Upper lobe of right lung (tissue), 1 donor: ENCODE measurements around the gene FGF6. TPM values are rescaled to one million over a fixed set of nuclear protein-coding genes. Genes with fewer than 3 reads are reported as not detected.

Experiments used
- ATAC-seq: fragments of 200-7000 bp; cut with Tn5 transposase; one replicate; pipeline ENCODE4 v1.9.1; 2020; ENCODE audit warnings: mild to moderate bottlenecking, moderate library complexity
- DNase-seq: peaks from one replicate; pipeline ENCODE4 v3.0.0-alpha.2; 2020
- H3K27ac ChIP-seq: fragments of 200-600 bp; one replicate; pipeline ENCODE4 v1.8.0; 2022
- H3K27me3 ChIP-seq: fragments of 200-600 bp; one replicate; pipeline ENCODE4 v1.8.0; 2022; ENCODE audit warnings: mild to moderate bottlenecking
- H3K36me3 ChIP-seq: fragments of 200-600 bp; one replicate; pipeline ENCODE4 v1.8.0; 2022
- H3K4me1 ChIP-seq: fragments of 200-600 bp; one replicate; pipeline ENCODE4 v1.8.0; 2022
- H3K4me3 ChIP-seq: fragments of 200-600 bp; one replicate; pipeline ENCODE4 v1.8.0; 2022; ENCODE audit warnings: mild to moderate bottlenecking
- H3K9me3 ChIP-seq: fragments of 200-600 bp; one replicate; pipeline ENCODE4 v1.8.0; 2022
- intact Hi-C: fragments of 100-400 bp; cut with DNase I; formaldehyde crosslinking; loops from one replicate; pipeline ENCODE4 v1.11.0; 2022
- total RNA-seq: library from RNA; stranded (reverse); fragmentation: NEBNext Ultra II Directional; extraction: Animal tissue kit (Norgen Biotek cat#: 25700); gene quantifications from one replicate; pipeline ENCODE4 v1.2.1, GENCODE V29; 2021
- TF ChIP-seq, protein P1 (sequence below): fragments of 200-600 bp; IDR thresholded peaks from one replicate; pipeline ENCODE4 v1.8.0; 2022; ENCODE audit warnings: antibody characterized with exemption
- donor health status: DM: no; HTN: yes; CAD: no; lungs with severe emphysema.

FGF6 gene
- total RNA-seq, 1 donor from 2014 or later, result not detected

DNA sequence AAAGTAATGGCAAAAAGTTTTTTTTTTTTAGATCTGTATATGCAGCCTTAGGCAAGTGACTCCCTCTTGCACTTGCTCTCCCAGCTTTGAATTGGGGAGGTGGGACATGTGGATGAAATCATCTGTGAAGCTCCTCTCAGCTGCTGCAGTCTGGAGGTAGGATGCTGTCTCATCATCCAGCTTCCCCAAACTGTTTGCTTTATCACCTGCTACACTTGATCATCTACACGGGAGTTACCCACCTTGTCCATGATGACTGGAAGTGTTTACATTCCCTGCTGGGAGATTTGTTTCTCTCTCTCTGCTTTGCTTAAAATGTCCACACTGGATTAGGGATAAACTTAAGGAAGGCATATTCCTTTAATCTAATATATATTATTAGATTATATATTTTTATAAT, 57.6 kb downstream of the FGF6 start:
- intact Hi-C loops, result no loop called here
- Histone ChIP-seq H3K9me3 (no peaks in the 10 kb centered on the region), H3K4me1 (no peaks in the 10 kb centered on the region), H3K36me3 (no peaks in the 10 kb centered on the region), H3K27ac (no peak overlapping the region), H3K27me3 (peaks cover 7% of the 10 kb centered on the region), H3K4me3 (no peak overlapping the region)
- no peak for ATAC-seq
- DNase-seq, result no peak
- TF ChIP-seq, protein P1, sequence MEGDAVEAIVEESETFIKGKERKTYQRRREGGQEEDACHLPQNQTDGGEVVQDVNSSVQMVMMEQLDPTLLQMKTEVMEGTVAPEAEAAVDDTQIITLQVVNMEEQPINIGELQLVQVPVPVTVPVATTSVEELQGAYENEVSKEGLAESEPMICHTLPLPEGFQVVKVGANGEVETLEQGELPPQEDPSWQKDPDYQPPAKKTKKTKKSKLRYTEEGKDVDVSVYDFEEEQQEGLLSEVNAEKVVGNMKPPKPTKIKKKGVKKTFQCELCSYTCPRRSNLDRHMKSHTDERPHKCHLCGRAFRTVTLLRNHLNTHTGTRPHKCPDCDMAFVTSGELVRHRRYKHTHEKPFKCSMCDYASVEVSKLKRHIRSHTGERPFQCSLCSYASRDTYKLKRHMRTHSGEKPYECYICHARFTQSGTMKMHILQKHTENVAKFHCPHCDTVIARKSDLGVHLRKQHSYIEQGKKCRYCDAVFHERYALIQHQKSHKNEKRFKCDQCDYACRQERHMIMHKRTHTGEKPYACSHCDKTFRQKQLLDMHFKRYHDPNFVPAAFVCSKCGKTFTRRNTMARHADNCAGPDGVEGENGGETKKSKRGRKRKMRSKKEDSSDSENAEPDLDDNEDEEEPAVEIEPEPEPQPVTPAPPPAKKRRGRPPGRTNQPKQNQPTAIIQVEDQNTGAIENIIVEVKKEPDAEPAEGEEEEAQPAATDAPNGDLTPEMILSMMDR, result no peak

DNA sequence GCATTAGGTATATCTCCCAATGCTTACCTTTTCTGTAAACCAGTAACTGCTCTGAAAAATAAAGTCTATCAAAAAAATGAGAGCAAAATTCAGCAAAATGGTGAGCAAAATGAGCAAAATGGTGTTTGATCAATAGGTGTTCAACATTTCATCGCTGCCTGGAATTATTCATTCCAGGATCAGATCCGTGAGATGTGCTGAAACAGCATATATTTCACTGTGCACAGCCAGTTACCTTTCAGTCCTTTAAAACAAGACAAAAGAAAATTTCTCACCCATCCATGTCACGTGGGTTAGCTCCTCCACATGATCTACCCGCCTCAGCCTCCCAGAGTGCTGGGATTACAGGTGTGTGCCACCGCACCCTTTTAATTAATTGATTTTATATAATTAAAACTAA, 58.0 kb downstream of the FGF6 start:
- no peak overlapping the region for H3K4me3 ChIP-seq
- H3K36me3 ChIP-seq, result no peaks in the 10 kb centered on the region
- H3K4me1 ChIP-seq, result no peaks in the 10 kb centered on the region
- no peaks in the 10 kb centered on the region for H3K9me3 ChIP-seq
- DNase-seq (no peak), ATAC-seq (no peak)
- intact Hi-C loops, result no loop called here
- H3K27ac ChIP-seq, result no peak overlapping the region
- TF ChIP-seq, protein P1, result no peak
- peaks cover 5% of the 10 kb centered on the region for H3K27me3 ChIP-seq

DNA sequence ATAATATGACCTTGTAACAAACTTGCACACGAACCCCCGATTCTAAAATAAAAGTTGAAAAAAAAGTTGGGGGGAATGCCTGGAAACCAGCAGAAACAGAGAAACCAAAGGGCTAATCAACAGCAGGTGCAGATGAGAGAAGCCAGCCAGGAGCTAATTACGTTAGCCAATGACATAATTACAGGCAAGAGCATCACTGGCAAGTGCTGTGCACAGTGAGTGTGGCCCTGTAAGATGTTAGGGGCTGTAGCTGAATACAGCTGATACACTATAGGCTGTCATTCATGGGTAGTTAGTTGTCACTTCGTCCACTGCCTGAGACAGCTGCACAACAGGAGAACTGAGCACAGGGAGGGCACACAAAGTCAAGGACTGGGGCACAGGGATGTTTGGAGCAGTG, 58.8 kb downstream of the FGF6 start:
- DNase-seq (no peak), ATAC-seq (no peak)
- H3K27ac ChIP-seq, result no peak overlapping the region
- no peaks in the 10 kb centered on the region for H3K9me3 ChIP-seq
- intact Hi-C loops, result no loop called here
- H3K4me1 ChIP-seq, result no peaks in the 10 kb centered on the region
- no peak overlapping the region for H3K4me3 ChIP-seq
- H3K36me3 ChIP-seq, result no peaks in the 10 kb centered on the region
- TF ChIP-seq, protein P1, result no peak
- no peaks in the 10 kb centered on the region for H3K27me3 ChIP-seq

Other genes starting within 250 kb of the FGF6 start
- 94.2 TPM for gene CCND2, start 172.1 kb downstream of the FGF6 start, total RNA-seq
- 20.0 TPM for gene TIGAR, start 124.6 kb downstream of the FGF6 start, total RNA-seq
- not detected for gene FGF23, start 66.1 kb downstream of the FGF6 start, total RNA-seq
- 0.84 TPM for gene RAD51AP1, start 93.1 kb upstream of the FGF6 start, total RNA-seq
- gene DYRK4, start 116.4 kb upstream of the FGF6 start, total RNA-seq, result 30.1 TPM
- gene AKAP3, start 203.2 kb upstream of the FGF6 start, total RNA-seq, result 1.9 TPM
- 70.3 TPM for gene NDUFA9, start 203.3 kb upstream of the FGF6 start, total RNA-seq